Spinal cord (tissue), 10 donors: ENCODE results near the gene OTOS. TPM values are rescaled to one million over a fixed set of nuclear protein-coding genes. Genes with fewer than 3 reads are reported as not detected.
A peak's percentile ranks its signal among the peaks of the same experiment; 100 is the strongest.

Experiments
- DNase-seq, 6 donors: peaks; one replicate each; pipeline versions ENCODE4 v3.0.0 to v3.0.0-alpha.2; 2013 to 2015; ENCODE audit warnings: low spot score in 6 of 6, low read depth in 4 of 6
- H3K27ac ChIP-seq: one replicate; pipeline ENCODE4 v1.5.1; 2013; ENCODE audit warnings: low read depth, low read length, control low read depth
- H3K27me3 ChIP-seq: one replicate; pipeline ENCODE4 v1.6.1; 2013; ENCODE audit warnings: low read length; ENCODE audit not compliant: control insufficient read depth, insufficient read depth
- H3K36me3 ChIP-seq: one replicate; pipeline ENCODE4 v1.6.1; 2013; ENCODE audit warnings: low read length; ENCODE audit not compliant: control insufficient read depth, insufficient read depth
- H3K4me1 ChIP-seq: one replicate; pipeline ENCODE4 v1.6.1; 2013; ENCODE audit warnings: low read length; ENCODE audit not compliant: control insufficient read depth, insufficient read depth
- H3K4me3 ChIP-seq: one replicate; pipeline ENCODE4 v1.5.1; 2013; ENCODE audit warnings: low read depth, low read length, control low read depth
- H3K9me3 ChIP-seq: one replicate; pipeline ENCODE4 v1.6.1; 2013; ENCODE audit warnings: low read length; ENCODE audit not compliant: control insufficient read depth, insufficient read depth
- WGBS: methylation state at CpG from one replicate; pipeline ENCODE4 v1.1.5; 2013; ENCODE audit warnings: missing lambda C conversion rate; ENCODE audit not compliant: insufficient coverage; 5-methylcytosine and 5-hydroxymethylcytosine counted together
- polyA plus RNA-seq, 2 donors: library from polyadenylated mRNA; unstranded; fragments of 120-200 nt; gene quantifications; one replicate each; pipeline ENCODE4 v1.2.1, GENCODE V29; 2013; ENCODE audit not compliant: insufficient read length in 2 of 2
- total RNA-seq, 2 donors: library from RNA; depleted of rRNA in 1 of 2; stranded (reverse); fragments of 120-200 nt in 1 of 2; fragments of >200 nt in 1 of 2; gene quantifications; one replicate each; pipeline versions ENCODE4 v1.2.3 to v1.2.4, GENCODE V29; 2013 to 2014
- donor health status: healthy.

OTOS gene
- total and polyA plus RNA-seq, 4 donors: 0.39 to 0.55 TPM; not detected in 2

DNA sequence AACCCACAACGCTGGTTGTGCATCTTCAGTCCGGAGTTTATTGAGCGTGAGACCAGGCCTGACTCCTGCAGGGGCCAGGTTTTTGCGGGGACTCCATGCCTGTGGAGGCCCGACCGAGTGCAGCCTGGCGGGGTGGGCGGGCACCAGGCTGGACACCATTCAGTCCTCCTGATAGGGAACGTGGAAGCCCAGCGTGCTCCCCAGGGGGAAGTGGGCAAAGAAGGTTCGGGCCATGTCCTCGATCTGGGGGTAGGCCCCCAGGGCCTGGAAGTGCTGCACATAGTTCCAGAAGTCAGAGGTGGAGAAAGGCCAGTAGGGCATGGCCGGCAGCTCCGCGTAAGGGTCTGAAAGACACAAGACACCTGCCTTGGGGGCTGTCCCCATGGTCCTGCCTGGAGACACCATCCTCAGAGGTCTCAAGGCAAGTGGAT, 1.4 kb downstream of the OTOS start:
- H3K27me3 ChIP-seq: no peaks in the 10 kb centered on the region
- H3K4me1 ChIP-seq: peaks cover 45% of the 10 kb centered on the region

DNA sequence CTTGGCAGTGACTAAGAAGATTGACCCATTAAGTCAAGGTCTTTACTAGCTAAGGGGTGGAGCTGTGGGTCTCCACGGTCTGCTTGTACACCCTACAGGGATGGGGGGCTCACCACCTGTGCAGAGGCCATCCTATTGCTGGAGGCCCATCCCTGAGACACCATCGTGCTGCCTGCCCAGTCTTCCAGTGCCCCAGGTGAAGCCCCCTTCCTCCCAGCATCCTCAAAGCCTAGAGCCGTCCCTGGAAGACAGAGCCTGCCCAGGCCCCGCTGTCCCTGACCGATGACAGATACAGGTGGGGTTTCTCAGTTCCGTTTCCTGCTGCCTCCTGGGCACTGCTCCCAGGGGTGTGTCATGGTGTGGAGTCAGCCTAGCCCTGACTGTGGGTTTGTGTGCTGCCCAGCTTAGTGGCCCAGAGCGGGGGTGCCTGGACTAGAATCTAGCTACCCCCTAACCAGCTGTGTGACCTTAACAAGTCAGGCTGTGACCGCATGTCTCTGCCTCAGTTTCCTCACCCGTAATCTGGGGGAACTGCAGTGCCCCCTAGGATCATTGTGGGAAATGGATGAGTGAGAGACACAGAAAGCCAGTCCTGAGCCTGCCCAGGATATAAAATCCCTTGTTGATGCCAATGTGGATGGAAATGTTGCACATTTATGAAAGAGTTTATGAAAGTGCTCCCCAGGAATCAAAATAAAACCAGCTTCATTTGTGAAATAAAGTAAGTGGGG, 2.0 kb downstream of the OTOS start:
- WGBS: 88% methylated on average over 8 of the region's 9 CpGs
- H3K27me3 ChIP-seq: no peaks in the 10 kb centered on the region
- H3K27ac ChIP-seq: no peak overlapping the region
- H3K4me1 ChIP-seq: peaks cover 39% of the 10 kb centered on the region
- DNase-seq: no peak
- H3K9me3 ChIP-seq: no peaks in the 10 kb centered on the region
- H3K4me3 ChIP-seq: no peak overlapping the region
- peaks cover 13% of the 10 kb centered on the region for H3K36me3 ChIP-seq

More for the DNA sequence above, 1.4 kb downstream of the OTOS start:
- no peak overlapping the region for H3K27ac ChIP-seq
- no peak overlapping the region for H3K4me3 ChIP-seq
- DNase-seq: no peak
- peaks cover 9% of the 10 kb centered on the region for H3K36me3 ChIP-seq
- H3K9me3 ChIP-seq: no peaks in the 10 kb centered on the region
- WGBS: 88% methylated on average over 15 of the region's 15 CpGs

DNA sequence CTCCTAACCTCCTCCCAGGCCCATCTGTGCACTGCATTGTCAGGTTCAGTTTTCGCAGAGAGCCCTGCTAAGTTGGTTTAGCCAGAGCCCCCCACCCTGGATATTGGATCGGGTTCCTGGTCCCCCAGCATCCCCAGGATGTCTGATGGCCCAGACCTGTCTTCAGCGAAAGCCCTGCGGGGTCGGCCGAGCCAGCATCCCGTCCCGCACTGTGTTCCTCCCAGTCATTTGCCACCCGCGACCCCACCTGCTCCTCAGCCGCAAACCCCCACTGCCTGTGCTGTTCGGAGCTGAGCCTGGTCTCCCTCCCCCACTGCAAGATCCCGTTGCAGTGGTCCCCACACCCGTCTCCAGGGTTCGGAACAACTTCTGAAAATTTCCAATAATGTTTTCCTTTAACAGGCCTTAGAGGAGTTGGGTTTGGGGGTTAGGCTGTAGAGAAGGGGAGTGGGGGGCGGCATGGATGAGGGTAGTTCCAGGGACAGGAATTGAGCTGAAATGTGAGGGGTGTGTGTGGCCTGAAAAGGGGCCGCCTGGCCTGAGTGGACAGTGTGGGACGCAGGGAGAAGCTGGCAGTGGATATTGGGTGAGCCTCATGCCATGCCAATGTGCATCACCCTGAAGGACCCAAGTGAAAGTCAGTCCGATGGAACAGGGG, 2.7 kb downstream of the OTOS start:
- Histone ChIP-seq H3K4me1 (peaks cover 36% of the 10 kb centered on the region), H3K27ac (no peak overlapping the region), H3K4me3 (no peak overlapping the region), H3K36me3 (peaks cover 20% of the 10 kb centered on the region), H3K27me3 (no peaks in the 10 kb centered on the region), H3K9me3 (no peaks in the 10 kb centered on the region)
- DNase-seq: no peak
- 90% methylated on average over 16 of the region's 19 CpGs for WGBS

DNA sequence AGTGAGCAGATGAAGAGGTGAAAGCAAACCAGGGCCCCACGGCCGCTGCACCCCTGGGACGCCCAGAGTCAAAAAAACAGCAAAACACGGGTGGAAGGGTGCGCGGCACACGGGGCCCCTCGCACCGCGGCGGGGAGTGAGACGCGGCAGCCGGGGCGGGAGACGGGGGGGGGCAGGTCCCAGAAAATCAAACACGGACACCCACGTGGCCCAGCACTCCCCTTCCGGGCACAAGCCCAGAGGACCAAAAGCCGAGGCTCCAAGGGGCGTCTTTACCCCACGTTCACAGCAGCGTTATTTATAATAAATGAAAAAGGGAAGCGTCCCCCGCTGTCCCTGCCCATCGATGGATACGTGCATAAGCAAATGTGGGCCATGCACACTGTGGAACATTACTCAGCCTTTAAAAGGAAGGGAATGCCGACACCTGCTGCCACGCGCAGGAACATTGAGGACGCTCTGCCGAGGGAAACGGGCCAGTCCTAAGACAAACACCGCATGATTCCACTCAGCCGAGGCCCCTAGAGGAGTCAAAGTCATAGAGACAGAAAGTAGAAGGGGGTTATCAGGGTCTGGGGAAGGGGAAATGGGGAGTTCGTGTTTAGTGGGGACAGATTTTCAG, 3.7 kb downstream of the OTOS start:
- no peaks in the 10 kb centered on the region for H3K27me3 ChIP-seq
- H3K4me1 ChIP-seq: peaks cover 36% of the 10 kb centered on the region
- peaks cover 29% of the 10 kb centered on the region for H3K36me3 ChIP-seq
- DNase-seq: no peak
- 47% methylated on average over 28 of the region's 36 CpGs for WGBS
- no peak overlapping the region for H3K27ac ChIP-seq
- H3K9me3 ChIP-seq: no peaks in the 10 kb centered on the region
- H3K4me3 ChIP-seq: peak overlapping the region; percentile 56

DNA sequence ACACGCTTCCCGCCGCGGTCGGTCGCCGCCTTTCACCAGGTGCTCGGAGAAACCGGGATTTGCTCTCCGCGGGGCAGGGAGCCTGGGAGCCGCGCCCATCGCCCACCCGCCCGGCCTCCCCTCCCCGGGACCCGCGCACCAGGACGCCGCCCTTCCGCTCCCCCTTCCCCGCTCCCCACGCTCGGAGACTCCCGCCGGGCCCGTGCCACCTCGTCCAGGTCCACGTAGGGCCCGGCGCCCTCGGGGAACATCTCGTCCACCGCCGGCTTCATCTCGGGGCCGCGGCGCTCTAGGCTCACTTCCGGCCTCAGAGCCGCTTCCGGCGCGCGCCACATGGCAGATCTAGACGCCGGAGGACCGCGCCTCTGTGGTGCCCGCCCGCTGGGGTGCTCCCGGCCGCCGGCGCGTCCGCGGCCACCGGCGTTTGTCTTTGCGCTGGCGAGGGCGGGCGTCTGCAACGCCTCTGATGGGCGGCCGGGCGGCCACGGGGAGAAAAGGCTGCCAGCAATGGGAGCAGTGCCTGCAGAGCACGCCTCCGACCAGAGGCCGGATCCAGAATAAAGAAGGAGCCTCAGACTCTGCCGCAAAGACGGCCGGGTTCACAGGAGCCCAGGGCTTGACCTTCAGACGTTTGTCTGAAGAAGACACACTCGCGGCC, 4.3 kb downstream of the OTOS start, which contains the start of gene COPS9:
Gene COPS9, minus strand, starts transcription at position 293 of the 658 bp plus-strand sequence. Its CDS starts 21 bp downstream, at position 272.
- H3K4me3 ChIP-seq: peak within 1 kb of the TSS; percentile 82
- no peaks in the 10 kb centered on the region for H3K27me3 ChIP-seq
- H3K36me3 ChIP-seq: peaks cover 36% of the 10 kb centered on the region
- peaks cover 36% of the 10 kb centered on the region for H3K4me1 ChIP-seq
- H3K9me3 ChIP-seq: no peaks in the 10 kb centered on the region
- peak; percentile 68 to 96 (median 78) for DNase-seq
- under 1% methylated on average over 79 of the region's 79 CpGs for WGBS
- H3K27ac ChIP-seq: no peak within 1 kb of the TSS

DNA sequence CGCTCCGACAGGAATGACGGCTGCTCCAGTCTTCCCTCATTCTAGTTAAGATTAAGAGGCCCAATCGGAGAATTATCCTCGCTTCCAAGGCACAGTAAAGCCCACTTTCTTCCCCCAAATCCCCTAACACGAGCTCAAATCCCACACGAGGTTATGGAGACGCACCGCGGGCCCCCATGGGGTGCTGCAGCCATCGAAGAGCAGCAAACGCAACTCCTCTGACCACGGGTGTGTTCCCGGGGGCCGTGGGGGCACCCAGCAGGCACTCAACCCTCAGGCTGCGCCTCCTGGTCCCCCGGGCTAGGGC, 4.8 kb downstream of the OTOS start:
- H3K36me3 ChIP-seq: peaks cover 40% of the 10 kb centered on the region
- no peak for DNase-seq
- peak overlapping the region; percentile 82 for H3K4me3 ChIP-seq
- no peaks in the 10 kb centered on the region for H3K9me3 ChIP-seq
- no peak overlapping the region for H3K27ac ChIP-seq
- no peaks in the 10 kb centered on the region for H3K27me3 ChIP-seq
- WGBS: under 1% methylated on average over 17 of the region's 17 CpGs
- H3K4me1 ChIP-seq: peaks cover 34% of the 10 kb centered on the region

DNA sequence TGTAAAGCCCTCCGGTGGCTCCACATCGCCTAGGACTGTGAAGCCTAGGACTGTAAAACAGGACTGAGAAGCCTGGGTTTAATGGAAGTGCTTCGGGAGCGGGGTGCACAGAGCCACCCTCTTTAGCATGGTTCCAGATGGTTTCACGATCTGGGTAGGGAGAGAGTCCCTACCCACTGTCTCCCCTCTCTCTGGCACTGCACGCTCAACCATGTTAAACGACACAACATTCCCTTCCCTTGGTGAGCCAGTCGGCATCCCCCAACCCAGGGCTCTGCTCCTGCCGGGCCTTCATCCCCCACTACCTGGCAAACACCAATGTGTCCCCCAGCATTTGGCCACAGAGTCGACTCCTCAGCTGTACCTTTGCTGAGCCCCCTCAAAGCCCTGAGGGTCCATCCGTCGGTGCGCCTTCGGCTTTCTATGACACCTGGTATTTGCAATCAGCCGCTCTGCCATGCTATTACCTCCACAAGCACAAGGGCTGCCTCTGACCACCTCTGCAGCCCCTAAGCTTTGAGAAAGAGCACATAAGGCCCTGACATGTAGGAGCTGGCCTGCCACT, 5.4 kb downstream of the OTOS start:
- no peaks in the 10 kb centered on the region for H3K9me3 ChIP-seq
- no peak overlapping the region for H3K27ac ChIP-seq
- H3K27me3 ChIP-seq: no peaks in the 10 kb centered on the region
- peaks cover 28% of the 10 kb centered on the region for H3K4me1 ChIP-seq
- 83% methylated on average over 11 of the region's 15 CpGs for WGBS
- H3K4me3 ChIP-seq: peak overlapping the region; percentile 82
- DNase-seq: no peak
- H3K36me3 ChIP-seq: peaks cover 46% of the 10 kb centered on the region

DNA sequence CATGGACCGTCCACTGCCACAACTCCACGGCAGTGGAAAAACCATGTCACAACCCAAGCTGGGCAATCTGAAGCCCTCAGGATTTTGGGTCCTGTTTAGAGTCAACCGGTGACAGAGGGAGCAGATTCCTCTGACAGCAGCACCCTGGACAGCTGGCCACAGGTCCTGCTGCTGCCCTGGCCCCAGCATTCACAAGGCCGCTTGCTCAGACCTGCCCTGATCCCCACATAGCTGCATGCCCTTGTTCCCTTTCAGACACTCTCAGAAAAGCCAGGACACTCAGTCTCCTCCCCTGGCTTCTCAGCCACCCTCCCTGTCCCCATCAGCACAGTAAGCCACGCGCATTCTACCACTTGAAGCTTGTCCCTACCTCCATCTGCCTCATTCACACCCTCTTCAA, 6.0 kb downstream of the OTOS start:
- H3K27me3 ChIP-seq: no peaks in the 10 kb centered on the region
- no peaks in the 10 kb centered on the region for H3K9me3 ChIP-seq
- H3K4me1 ChIP-seq: peaks cover 25% of the 10 kb centered on the region
- no peak for DNase-seq
- H3K36me3 ChIP-seq: peaks cover 52% of the 10 kb centered on the region
- WGBS: 97% methylated on average over 6 of the region's 6 CpGs
- H3K4me3 ChIP-seq: no peak overlapping the region
- no peak overlapping the region for H3K27ac ChIP-seq

DNA sequence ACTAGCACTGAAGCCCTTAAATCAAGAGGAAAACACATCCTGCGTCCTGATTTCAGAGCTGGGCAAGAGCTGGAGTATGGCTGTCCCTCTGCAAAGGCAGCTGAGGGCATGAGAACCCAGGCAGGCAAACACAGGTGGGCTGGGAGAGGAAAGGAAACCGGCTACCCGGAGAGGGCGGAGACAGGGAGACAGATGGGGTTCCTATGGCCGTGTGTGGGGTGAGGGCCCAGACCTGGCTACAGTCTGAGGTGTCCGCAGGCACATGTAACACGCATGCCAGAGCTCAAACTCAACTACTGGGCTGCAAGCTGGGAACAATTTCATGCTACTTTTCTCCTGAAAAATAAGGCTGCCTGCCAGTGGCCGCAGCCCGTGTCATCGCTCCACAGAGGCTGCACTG, 7.1 kb downstream of the OTOS start:
- H3K4me1 ChIP-seq: peaks cover 25% of the 10 kb centered on the region
- H3K9me3 ChIP-seq: no peaks in the 10 kb centered on the region
- H3K27me3 ChIP-seq: no peaks in the 10 kb centered on the region
- no peak for DNase-seq
- H3K4me3 ChIP-seq: no peak overlapping the region
- no peak overlapping the region for H3K27ac ChIP-seq
- H3K36me3 ChIP-seq: peaks cover 62% of the 10 kb centered on the region
- WGBS: 94% methylated on average over 10 of the region's 10 CpGs
